K562 (cell line): Measurements from ENCODE around the gene HMBS. TPM values are rescaled to one million over a fixed set of nuclear protein-coding genes. Genes with fewer than 3 reads are reported as not detected.

Experiments used
- BRD9 ChIP-seq: fragments of 450-650 bp; IDR thresholded peaks from 2 replicates; pipeline ENCODE4 v1.6.1; 2018; ENCODE audit warnings: low read depth; ENCODE audit not compliant: partially characterized antibody
- CBX1 ChIP-seq: sonication (generic); IDR thresholded peaks from 2 replicates; pipeline ENCODE4 v1.6.1; 2016; ENCODE audit warnings: antibody characterized with exemption, low read depth, mild to moderate bottlenecking
- CGGBP1 ChIP-seq: fragments of 250-450 bp; sonication (Bioruptor Pico); IDR thresholded peaks from 2 replicates; pipeline ENCODE4 v1.9.0; 2021; ENCODE audit warnings: mild to moderate bottlenecking
- DDX20 ChIP-seq: fragments of 450-650 bp; IDR thresholded peaks from 2 replicates; pipeline ENCODE4 v1.6.1; 2016; ENCODE audit warnings: missing genetic modification characterization, low read depth, mild to moderate bottlenecking, missing compliant biosample characterization, moderate library complexity
- E2F3 ChIP-seq: fragments of 250-450 bp; sonication (Bioruptor Pico); IDR thresholded peaks from 2 replicates; pipeline ENCODE4 v1.4.0; 2020; ENCODE audit warnings: mild to moderate bottlenecking
- ELF2 ChIP-seq: fragments of 250-450 bp; sonication (Bioruptor Pico); IDR thresholded peaks from 2 replicates; pipeline ENCODE4 v1.5.0; 2021; ENCODE audit warnings: mild to moderate bottlenecking
- ESRRA ChIP-seq: fragments of 450-650 bp; IDR thresholded peaks from 2 replicates; pipeline ENCODE4 v1.6.1; 2014; ENCODE audit warnings: low read depth, mild to moderate bottlenecking, moderate library complexity, borderline replicate concordance
- HDAC6 ChIP-seq: IDR thresholded peaks from 2 replicates; pipeline ENCODE4 v1.6.1; 2012; ENCODE audit warnings: low read depth, mild to moderate bottlenecking, control low read depth, inconsistent platforms, low read length, moderate library complexity
- KLF13 ChIP-seq: fragments of 450-650 bp; IDR thresholded peaks from 2 replicates; pipeline ENCODE4 v1.6.1; 2016; ENCODE audit warnings: missing genetic modification characterization, low read depth, mild to moderate bottlenecking, missing compliant biosample characterization, moderate library complexity, borderline replicate concordance
- MAX ChIP-seq: sonication (generic); formaldehyde crosslinking; IDR thresholded peaks from 2 replicates; pipeline ENCODE4 v1.9.0; 2022; ENCODE audit warnings: mild to moderate bottlenecking, missing genetic modification reagents
- MCM5 ChIP-seq: fragments of 450-650 bp; IDR thresholded peaks from 2 replicates; pipeline ENCODE4 v1.6.1; 2016; ENCODE audit warnings: low read depth
- MTA2 ChIP-seq: fragments of 450-650 bp; IDR thresholded peaks from 2 replicates; pipeline ENCODE4 v1.6.1; 2016; ENCODE audit warnings: low read depth
- NFE2L1 ChIP-seq: fragments of 450-650 bp; IDR thresholded peaks from 2 replicates; pipeline ENCODE4 v1.6.1; 2016; ENCODE audit warnings: missing genetic modification characterization, low read depth, mild to moderate bottlenecking, missing compliant biosample characterization, moderate library complexity, borderline replicate concordance
- NFYB ChIP-seq: IDR thresholded peaks from 2 replicates; pipeline ENCODE4 v1.6.1; 2011; ENCODE audit warnings: mild to moderate bottlenecking, moderate library complexity; ENCODE audit not compliant: insufficient read length; ENCODE audit errors: extremely low read depth
- NR3C1 ChIP-seq: sonication (generic); formaldehyde crosslinking; IDR thresholded peaks from 2 replicates; pipeline ENCODE4 v1.8.1; 2022; ENCODE audit warnings: missing genetic modification reagents
- PHTF2 ChIP-seq: fragments of 250-450 bp; sonication (Bioruptor Pico); IDR thresholded peaks from 2 replicates; pipeline ENCODE4 v1.5.0; 2021; ENCODE audit warnings: mild to moderate bottlenecking
- PKNOX1 ChIP-seq: fragments of 450-650 bp; IDR thresholded peaks from 2 replicates; pipeline ENCODE4 v1.6.1; 2016
- RBFOX2 ChIP-seq: fragments of 200-400 bp; formaldehyde crosslinking; IDR thresholded peaks from 2 replicates; pipeline ENCODE4 v1.6.1; 2017; ENCODE audit warnings: low read depth, mild to moderate bottlenecking, low read length, moderate library complexity
- SMAD4 ChIP-seq: fragments of 250-450 bp; sonication (Bioruptor Pico); conservative IDR thresholded peaks from 2 replicates; pipeline ENCODE4 v1.8.0; 2021; ENCODE audit warnings: inconsistent platforms, mild to moderate bottlenecking, moderate library complexity
- SRSF3 ChIP-seq: fragments of 200-400 bp; formaldehyde crosslinking; IDR thresholded peaks from 2 replicates; pipeline ENCODE4 v1.6.1; 2016; ENCODE audit warnings: mild to moderate bottlenecking, low read length, moderate library complexity; ENCODE audit not compliant: insufficient read depth
- TAF9B ChIP-seq: fragments of 450-650 bp; IDR thresholded peaks from 2 replicates; pipeline ENCODE4 v1.6.1; 2018; ENCODE audit warnings: mild to moderate bottlenecking; ENCODE audit not compliant: partially characterized antibody
- ZNF431 ChIP-seq: sonication (generic); formaldehyde crosslinking; IDR thresholded peaks from 2 replicates; pipeline ENCODE4 v1.8.0; 2022; ENCODE audit warnings: mild to moderate bottlenecking, missing genetic modification reagents
- ZNF77 ChIP-seq: fragments of 250-450 bp; sonication (Bioruptor Pico); IDR thresholded peaks from 2 replicates; pipeline ENCODE4 v1.5.0; 2020
- polyA plus RNA-seq, 8 experiments: library from polyadenylated mRNA; depleted of rRNA in 4 of 8; stranded (reverse) in 5 of 8; unstranded in 3 of 8; fragments of >200 nt; fragmentation: Nextera tagmentation in 2 of 8; fragmentation: Illumina TruSeq in 1 of 8; extraction: Ambion mirVana in 2 of 8; extraction: Trizol in 1 of 8; gene quantifications; 2 replicates each; pipeline versions ENCODE4 v1.2.1 to v1.2.3, GENCODE V29; 2011 to 2014; ENCODE audit warnings: inconsistent platforms in 1 of 8, missing spikeins in 1 of 8
- total RNA-seq, 7 experiments: library from RNA; depleted of rRNA in 6 of 7; stranded (reverse); fragments of >200 nt in 6 of 7; fragmentation: Illumina TruSeq in 2 of 7; extraction: Trizol in 2 of 7; gene quantifications; 2 replicates each; pipeline versions ENCODE4 v1.2.1 to v1.2.3, GENCODE V29; 2011 to 2021; ENCODE audit warnings: low replicate concordance in 1 of 7
- TF ChIP-seq, protein P1 (sequence below): fragments of 250-450 bp; sonication (Bioruptor Pico); IDR thresholded peaks from 2 replicates; pipeline ENCODE4 v1.4.0; 2020
- TF ChIP-seq, protein P2 (sequence below): fragments of 450-650 bp; formaldehyde crosslinking; IDR thresholded peaks from 2 replicates; pipeline ENCODE4 v1.4.0; 2020; ENCODE audit warnings: mild to moderate bottlenecking, moderate library complexity

HMBS gene
- total and polyA plus RNA-seq, 9 of the 15 experiments (the other 6 are each of a cell fraction or from before 2014, with no cell fraction given): 56.9 to 385 (median 286) TPM

DNA sequence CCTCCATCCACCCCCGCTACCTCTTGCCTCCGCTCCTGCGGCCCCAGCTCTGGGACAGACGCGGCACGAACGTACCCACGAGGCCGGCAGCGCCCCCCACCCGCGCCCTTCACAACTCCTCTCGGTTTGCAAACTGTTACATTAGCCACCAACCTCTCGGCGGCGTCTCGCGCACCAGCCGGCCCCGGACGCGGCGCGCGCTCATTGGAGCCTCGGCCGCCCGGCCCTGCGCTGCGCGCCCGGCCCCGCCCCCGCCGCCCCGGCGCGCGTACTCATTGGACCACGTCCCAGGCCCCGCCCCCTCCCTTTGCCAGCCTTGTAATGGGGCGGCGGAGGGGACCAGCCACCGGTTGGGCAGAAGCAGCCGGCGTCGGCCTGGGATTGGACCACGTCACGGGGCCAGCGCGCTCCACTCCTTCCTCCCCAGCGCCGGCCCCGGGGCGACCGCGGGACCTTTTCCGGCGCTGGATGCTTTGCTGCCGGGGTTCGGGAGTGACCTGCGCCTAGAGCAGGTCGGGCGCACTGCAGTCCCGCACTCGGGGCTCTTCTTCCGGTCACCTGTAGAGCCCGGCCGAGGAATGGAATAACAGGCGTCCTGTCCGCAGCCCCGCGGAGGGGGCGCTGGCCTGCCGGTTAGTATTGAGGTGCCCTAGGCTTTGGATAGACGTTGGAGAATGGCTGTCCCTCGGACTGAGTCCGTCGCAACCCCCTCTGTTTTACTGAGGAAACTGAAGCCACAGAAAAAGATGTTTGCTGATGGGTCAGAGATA lies 27.5 kb upstream of the HMBS start, which contains the start of gene HYOU1 (continued):
- TF ChIP-seq, protein P1, sequence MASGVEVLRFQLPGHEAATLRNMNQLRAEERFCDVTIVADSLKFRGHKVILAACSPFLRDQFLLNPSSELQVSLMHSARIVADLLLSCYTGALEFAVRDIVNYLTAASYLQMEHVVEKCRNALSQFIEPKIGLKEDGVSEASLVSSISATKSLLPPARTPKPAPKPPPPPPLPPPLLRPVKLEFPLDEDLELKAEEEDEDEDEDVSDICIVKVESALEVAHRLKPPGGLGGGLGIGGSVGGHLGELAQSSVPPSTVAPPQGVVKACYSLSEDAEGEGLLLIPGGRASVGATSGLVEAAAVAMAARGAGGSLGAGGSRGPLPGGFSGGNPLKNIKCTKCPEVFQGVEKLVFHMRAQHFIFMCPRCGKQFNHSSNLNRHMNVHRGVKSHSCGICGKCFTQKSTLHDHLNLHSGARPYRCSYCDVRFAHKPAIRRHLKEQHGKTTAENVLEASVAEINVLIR (CRISPR knock-in tag): peak; percentile 66
- peak; percentile 98 for TF ChIP-seq RBFOX2
- no peak; the same call in 1 of the 2 replicates for TF ChIP-seq ZNF431 (CRISPR knock-in tag)
- TF ChIP-seq CGGBP1 (CRISPR knock-in tag): peak; percentile 64; the same call in 1 of the 2 replicates
- no peak; the same call in none of the 2 replicates for TF ChIP-seq ESRRA
- peak; percentile 80 for TF ChIP-seq MAX (CRISPR knock-in tag)
- no peak for TF ChIP-seq MTA2
- TF ChIP-seq ELF2 (CRISPR knock-in tag): no peak
- no peak for TF ChIP-seq DDX20 (tag)
- TF ChIP-seq KLF13 (tag): no peak
- TF ChIP-seq SMAD4 (CRISPR knock-in tag): peak; percentile 48
- TF ChIP-seq ZNF77 (CRISPR knock-in tag): no peak
- peak; percentile 85 for TF ChIP-seq NFYB
- TF ChIP-seq TAF9B: peak; percentile 25
- TF ChIP-seq MCM5: no peak
- TF ChIP-seq CBX1: no peak
- TF ChIP-seq PKNOX1: no peak
- no peak for TF ChIP-seq PHTF2 (CRISPR knock-in tag)
- no peak for TF ChIP-seq NR3C1 (CRISPR knock-in tag)
- no peak for TF ChIP-seq E2F3 (CRISPR knock-in tag)
- TF ChIP-seq SRSF3: no peak
- no peak for TF ChIP-seq NFE2L1
- peak; percentile 53 for TF ChIP-seq BRD9
- TF ChIP-seq HDAC6: no peak
- TF ChIP-seq, protein P2, sequence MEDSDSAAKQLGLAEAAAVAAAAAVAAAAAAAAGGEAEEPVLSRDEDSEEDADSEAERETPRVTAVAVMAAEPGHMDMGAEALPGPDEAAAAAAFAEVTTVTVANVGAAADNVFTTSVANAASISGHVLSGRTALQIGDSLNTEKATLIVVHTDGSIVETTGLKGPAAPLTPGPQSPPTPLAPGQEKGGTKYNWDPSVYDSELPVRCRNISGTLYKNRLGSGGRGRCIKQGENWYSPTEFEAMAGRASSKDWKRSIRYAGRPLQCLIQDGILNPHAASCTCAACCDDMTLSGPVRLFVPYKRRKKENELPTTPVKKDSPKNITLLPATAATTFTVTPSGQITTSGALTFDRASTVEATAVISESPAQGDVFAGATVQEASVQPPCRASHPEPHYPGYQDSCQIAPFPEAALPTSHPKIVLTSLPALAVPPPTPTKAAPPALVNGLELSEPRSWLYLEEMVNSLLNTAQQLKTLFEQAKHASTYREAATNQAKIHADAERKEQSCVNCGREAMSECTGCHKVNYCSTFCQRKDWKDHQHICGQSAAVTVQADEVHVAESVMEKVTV: no peak
